Astrocyte (in vitro differentiated cells and primary cell): Measurements from ENCODE around the gene IRX5.

Experiments
- CTCF ChIP-seq: IDR thresholded peaks from 2 replicates; pipeline ENCODE4 v1.5.1; 2011; ENCODE audit warnings: low read depth, mild to moderate bottlenecking, inconsistent platforms, low read length, moderate library complexity; ENCODE audit not compliant: insufficient read depth
- EZH2 ChIP-seq: IDR thresholded peaks from 2 replicates; pipeline ENCODE4 v1.6.1; 2012; ENCODE audit warnings: mild to moderate bottlenecking, low read length, inconsistent platforms; ENCODE audit not compliant: insufficient read depth

- TF ChIP-seq CTCF (no peak), EZH2 (no peak)
These were observed 44.6 kb upstream of the IRX5 start for GRCh38 chr16:54886078-54886477.
